H1 (cell line): ENCODE results near the gene SCARF1. TPM values are rescaled to one million over a fixed set of nuclear protein-coding genes. Genes with fewer than 3 reads are reported as not detected.
A peak's percentile ranks its signal among the peaks of the same experiment; 100 is the strongest.

Experiments
- CTCF ChIA-PET: fragments of 300-600 bp; sonication (Branson Sonifier 250); formaldehyde crosslinking; loops from one replicate; lab custom pipeline; 2021; ENCODE audit not compliant: partially characterized antibody; lab: Charles Lee
- POLR2A ChIA-PET: fragments of 300-600 bp; sonication (Branson Sonifier 250); formaldehyde crosslinking; loops from one replicate; lab custom pipeline; 2021; ENCODE audit warnings: inconsistent platforms; ENCODE audit not compliant: partially characterized antibody; lab: Charles Lee
- DNase-seq, 2 experiments: peaks; one replicate each; pipeline versions ENCODE4 v3.0.0 to v3.0.0-alpha.2; 2010 to 2022; ENCODE audit warnings: low spot score in 2 of 2, low read depth in 1 of 2, mixed read lengths in 1 of 2
- FAIRE-seq: peaks from 2 replicates; lab custom pipeline; 2011; peaks lifted over from hg19 to GRCh38; lab: Jason Lieb, UNC
- H2AFZ ChIP-seq: 2 replicates; pipeline ENCODE4 v1.8.1; 2012; ENCODE audit warnings: low read length, inconsistent platforms
- H2AK5ac ChIP-seq: 2 replicates; pipeline ENCODE4 v1.6.1; 2013; ENCODE audit warnings: low read depth, low read length
- H2BK120ac ChIP-seq: replicated peaks from 2 replicates; pipeline ENCODE3; 2013; ENCODE audit warnings: low read depth, low read length, inconsistent platforms
- H2BK12ac ChIP-seq: 2 replicates; pipeline ENCODE4 v1.6.1; 2013; ENCODE audit warnings: low read depth, low read length
- H2BK15ac ChIP-seq: 2 replicates; pipeline ENCODE4 v1.6.1; 2013; ENCODE audit warnings: low read length
- H2BK20ac ChIP-seq: 2 replicates; pipeline ENCODE4 v1.6.1; 2013; ENCODE audit warnings: low read length
- H2BK5ac ChIP-seq: 2 replicates; pipeline ENCODE4 v1.6.1; 2013; ENCODE audit warnings: low read depth, low read length
- H3K14ac ChIP-seq: 2 replicates; pipeline ENCODE4 v1.6.1; 2013; ENCODE audit warnings: inconsistent platforms; ENCODE audit not compliant: insufficient read length
- H3K18ac ChIP-seq: 2 replicates; pipeline ENCODE4 v1.6.1; 2013; ENCODE audit warnings: low read length; ENCODE audit errors: extremely low read depth
- H3K23ac ChIP-seq: 2 replicates; pipeline ENCODE4 v1.6.1; 2013; ENCODE audit warnings: inconsistent platforms; ENCODE audit not compliant: insufficient read length
- H3K23me2 ChIP-seq: 2 replicates; pipeline ENCODE4 v1.6.1; 2013; ENCODE audit warnings: low read depth, low read length
- H3K27ac ChIP-seq: 2 replicates; pipeline ENCODE4 v1.6.1; 2011; ENCODE audit warnings: low read depth, low read length, inconsistent platforms
- H3K27me3 ChIP-seq, 4 experiments: replicated peaks in 1 of 4; 1 replicate in 1 of 4; 2 replicates in 3 of 4; pipeline versions ENCODE4 v1.6.1 to v1.8.1; 2011 to 2013; ENCODE audit warnings: low read length in 3 of 4, mild to moderate bottlenecking in 3 of 4, inconsistent platforms in 2 of 4, mixed read lengths in 2 of 4, moderate library complexity in 1 of 4; ENCODE audit not compliant: control insufficient read depth in 3 of 4, insufficient read depth in 3 of 4; ENCODE audit errors: extremely low read depth in 1 of 4
- H3K36me3 ChIP-seq, 4 experiments: 2 replicates each; pipeline versions ENCODE4 v1.6.1 to v1.8.1; 2011 to 2013; ENCODE audit warnings: mild to moderate bottlenecking in 4 of 4, low read length in 3 of 4, moderate library complexity in 2 of 4, control low read depth in 1 of 4, inconsistent platforms in 1 of 4; ENCODE audit not compliant: insufficient read depth in 4 of 4, control insufficient read depth in 2 of 4
- H3K4ac ChIP-seq: replicated peaks from 2 replicates; pipeline ENCODE3; 2013; ENCODE audit warnings: low read length, low read depth, mixed read lengths, inconsistent platforms; ENCODE audit not compliant: insufficient read length
- H3K4me1 ChIP-seq, 4 experiments: replicated peaks in 1 of 4; 1 replicate in 1 of 4; 2 replicates in 3 of 4; pipeline versions ENCODE4 v1.6.1 to v1.8.1; 2011 to 2013; ENCODE audit warnings: low read length in 3 of 4, inconsistent platforms in 2 of 4, mixed read lengths in 1 of 4; ENCODE audit not compliant: insufficient read depth in 4 of 4, control insufficient read depth in 3 of 4
- H3K4me2 ChIP-seq, 2 experiments: 2 replicates each; pipeline versions ENCODE4 v1.6.1 to v1.8.1; 2011 to 2013; ENCODE audit warnings: low read depth in 2 of 2, low read length in 2 of 2, control low read depth in 1 of 2, inconsistent platforms in 1 of 2, mild to moderate bottlenecking in 1 of 2; ENCODE audit not compliant: insufficient read depth in 1 of 2
- H3K4me3 ChIP-seq, 4 experiments: fragments of 200-600, 300-600 bp in 1 of 4; sonication (generic), shearing (Covaris generic), sonication (Bioruptor Twin) in 1 of 4; 2 replicates each; pipeline versions ENCODE4 v1.5.1 to v1.8.1; 2011 to 2016; ENCODE audit warnings: low read length in 4 of 4, low read depth in 3 of 4, control low read depth in 2 of 4, inconsistent platforms in 2 of 4, mild to moderate bottlenecking in 2 of 4, mixed read lengths in 1 of 4, moderate library complexity in 1 of 4; ENCODE audit not compliant: insufficient read depth in 2 of 4; ENCODE audit errors: extremely low read depth in 1 of 4
- H3K56ac ChIP-seq: replicated peaks from 2 replicates; pipeline ENCODE3; 2013; ENCODE audit warnings: low read depth, mild to moderate bottlenecking, mixed read lengths, low read length, inconsistent platforms; ENCODE audit not compliant: insufficient read length
- H3K79me1 ChIP-seq: 2 replicates; pipeline ENCODE4 v1.6.1; 2013; ENCODE audit warnings: low read depth, low read length, control low read depth
- H3K79me2 ChIP-seq, 2 experiments: 2 replicates each; pipeline versions ENCODE4 v1.6.1 to v1.8.1; 2012 to 2013; ENCODE audit warnings: low read length in 2 of 2, mild to moderate bottlenecking in 2 of 2, inconsistent platforms in 1 of 2; ENCODE audit not compliant: insufficient read depth in 2 of 2, control insufficient read depth in 1 of 2
- H3K9ac ChIP-seq, 4 experiments: replicated peaks in 1 of 4; 1 replicate in 1 of 4; 2 replicates in 3 of 4; pipeline versions ENCODE4 v1.6.1 to v1.8.1; 2011 to 2013; ENCODE audit warnings: low read depth in 3 of 4, low read length in 3 of 4, control low read depth in 2 of 4, mild to moderate bottlenecking in 2 of 4, moderate library complexity in 2 of 4, inconsistent platforms in 1 of 4; ENCODE audit errors: extremely low read depth in 1 of 4
- H3K9me3 ChIP-seq, 2 experiments: 2 replicates each; pipeline versions ENCODE4 v1.6.1 to v1.8.1; 2012 to 2013; ENCODE audit warnings: mild to moderate bottlenecking in 2 of 2, moderate library complexity in 2 of 2, control low read depth in 1 of 2, inconsistent platforms in 1 of 2, low read depth in 1 of 2, low read length in 1 of 2, mixed read lengths in 1 of 2; ENCODE audit not compliant: insufficient read depth in 2 of 2
- H4K20me1 ChIP-seq, 2 experiments: replicated peaks in 1 of 2; 2 replicates each; pipeline versions ENCODE3 to v1.8.1; 2011 to 2013; ENCODE audit warnings: inconsistent platforms in 2 of 2, low read length in 2 of 2, mild to moderate bottlenecking in 1 of 2; ENCODE audit not compliant: insufficient read depth in 2 of 2, control insufficient read depth in 1 of 2
- H4K5ac ChIP-seq: 2 replicates; pipeline ENCODE4 v1.6.1; 2013; ENCODE audit warnings: low read length, low read depth, mixed read lengths, inconsistent platforms; ENCODE audit not compliant: insufficient read length
- H4K8ac ChIP-seq: 2 replicates; pipeline ENCODE4 v1.8.0; 2013; ENCODE audit warnings: mild to moderate bottlenecking, moderate library complexity, low read length, inconsistent platforms; ENCODE audit not compliant: insufficient read depth; ENCODE audit errors: extremely low read depth
- H4K91ac ChIP-seq: replicated peaks from 2 replicates; pipeline ENCODE3; 2013; ENCODE audit warnings: low read length, mixed read lengths, inconsistent platforms; ENCODE audit not compliant: insufficient read length
- EP300 ChIP-seq, 2 experiments: IDR thresholded peaks; 1 replicate in 1 of 2; 2 replicates in 1 of 2; pipeline ENCODE4 v1.6.1; 2011 to 2012; ENCODE audit warnings: low read depth in 2 of 2, low read length in 2 of 2, mild to moderate bottlenecking in 2 of 2, borderline replicate concordance in 1 of 2, inconsistent platforms in 1 of 2, moderate library complexity in 1 of 2
- FOSL1 ChIP-seq: IDR thresholded peaks from 2 replicates; pipeline ENCODE4 v1.6.1; 2011; ENCODE audit warnings: mild to moderate bottlenecking, low read depth, low read length, moderate library complexity; ENCODE audit not compliant: insufficient read depth
- POLR2AphosphoS5 ChIP-seq: IDR thresholded peaks from 2 replicates; pipeline ENCODE4 v1.6.1; 2011; ENCODE audit warnings: low read depth, low read length
- ZNF274 ChIP-seq: IDR thresholded peaks from 2 replicates; pipeline ENCODE4 v1.7.0; 2012; ENCODE audit warnings: low read length, borderline replicate concordance; ENCODE audit errors: extremely low read depth
- WGBS, 2 experiments: shearing (Covaris generic) in 1 of 2; methylation state at CpG; one replicate each; pipeline versions ENCODE4 v1.1.6 to v1.1.7; 2013 to 2015; ENCODE audit warnings: low lambda C conversion rate in 2 of 2, mixed read lengths in 2 of 2, inconsistent platforms in 1 of 2, low coverage in 1 of 2, missing lambda C conversion rate in 1 of 2; ENCODE audit not compliant: insufficient replicate concordance in 2 of 2, insufficient coverage in 1 of 2, insufficient read length in 1 of 2; ENCODE audit errors: extremely low coverage in 1 of 2, missing lambda C conversion rate in 1 of 2; 5-methylcytosine and 5-hydroxymethylcytosine counted together
- polyA plus RNA-seq, 7 experiments: library from polyadenylated mRNA; depleted of rRNA in 3 of 7; stranded (reverse) in 5 of 7; unstranded in 2 of 7; fragments of >200 nt in 5 of 7; fragments of 200-250 nt in 2 of 7; gene quantifications; 1 replicate in 5 of 7; 2 replicates in 1 of 7; 4 replicates in 1 of 7; pipeline versions ENCODE4 v1.2.1 to v1.2.3, GENCODE V29; 2011 to 2013; ENCODE audit warnings: missing spikeins in 2 of 7, mixed read lengths in 2 of 7
- total RNA-seq: library from RNA; stranded (reverse); fragmentation: NEBNext Ultra II Directional; extraction: Animal tissue kit (Norgen Biotek cat#: 25700); gene quantifications from 2 replicates; pipeline ENCODE4 v1.2.1, GENCODE V29; 2021

SCARF1 gene
- total and polyA plus RNA-seq, 2 of the 8 experiments (the other 6 are each of a cell fraction or from before 2014, with no cell fraction given) = 1.1 to 1.6 TPM

GRCh38 chr17:1640329-1641064, 5.0 kb downstream of the SCARF1 start:
- H3K56ac ChIP-seq = no peak overlapping the region
- no peak overlapping the region for H3K14ac ChIP-seq
- peaks cover 0 to 38% (median 19%) of the 10 kb centered on the region in 4 experiments; a peak in 6 of 7 replicates for H3K4me1 ChIP-seq
- H2BK120ac ChIP-seq = no peak overlapping the region
- ChIA-PET CTCF (interaction anchor here (1.1 to 4.4 kb wide), 7 partner anchors 9 to 107 kb away, joined by 3 to 36 read pairs (median 5); partner anchors contain the start of genes RILP and SLC43A2), POLR2A (interaction anchor here (0.5 to 4.6 kb wide), 8 partner anchors 10 to 275 kb away, joined by 3 to 29 read pairs (median 3); partner anchors contain the start of gene SLC43A2)
- peaks cover 0 to 13% (median 6%) of the 10 kb centered on the region in 4 experiments; a peak in 5 of 7 replicates for H3K27me3 ChIP-seq
- H3K4me3 ChIP-seq = no peak overlapping the region
- no peaks in the 10 kb centered on the region for H3K79me2 ChIP-seq
- H3K4me2 ChIP-seq = no peak overlapping the region
- H3K36me3 ChIP-seq = 0 out of 8 replicates have a peak, but pooled peaks cover 0 to 2% (median 0%) of the 10 kb centered on the region in 4 experiments
- peak overlapping the region; percentile 69 for H3K4ac ChIP-seq
- H3K27ac ChIP-seq = no peak overlapping the region
- H4K8ac ChIP-seq = peak overlapping the region; percentile 77
- H3K23ac ChIP-seq = no peak overlapping the region
- H2BK12ac ChIP-seq = peak overlapping the region; percentile 75; the same call in 1 of the 2 replicates
- peak overlapping the region; percentile 40 for H4K91ac ChIP-seq
- TF ChIP-seq FOSL1 (no peak), EP300 (IDR thresholded peaks at IDR 0.05; ENCODE audit: borderline replicate concordance in 1 of 2, low read depth in 2 of 2, low read length in 2 of 2) (no peak), ZNF274 (no peak), POLR2AphosphoS5 (no peak)
- no peaks in the 10 kb centered on the region for H4K20me1 ChIP-seq
- peaks cover 5% of the 10 kb centered on the region; the same call in 1 of the 2 replicates for H3K23me2 ChIP-seq
- H2BK5ac ChIP-seq = peak overlapping the region; percentile 66; the same call in 1 of the 2 replicates
- DNase-seq (no peak), FAIRE-seq (no peak)
- no peak overlapping the region for H3K9ac ChIP-seq
- no peak overlapping the region for H2AFZ ChIP-seq
- H3K79me1 ChIP-seq = no peaks in the 10 kb centered on the region
- WGBS, 2 experiments = 91% methylated on average over 22 of the region's 23 CpGs; no CpG with 5 or more reads in 1 of the 2 experiments
- no peaks in the 10 kb centered on the region for H3K9me3 ChIP-seq
- H2BK15ac ChIP-seq = peak overlapping the region; percentile 81; the same call in 1 of the 2 replicates
- H2AK5ac ChIP-seq = 0 out of 2 replicates have a peak overlapping the region, but pooled peaks have one; percentile 65
- no peak overlapping the region for H4K5ac ChIP-seq
- no peak overlapping the region; the same call in 1 of the 2 replicates for H3K18ac ChIP-seq
- 0 out of 2 replicates have a peak overlapping the region, but pooled peaks have one; percentile 32 for H2BK20ac ChIP-seq
